ENCODE results near the gene SULT2B1.

- no peak for TF ChIP-seq ZNF274 (IDR thresholded peaks at IDR 0.05; ENCODE audit: low read depth, low read length)
- peak; percentile 14 for TF ChIP-seq YY1 (IDR thresholded peaks at IDR 0.05; ENCODE audit: insufficient read depth, insufficient read length)
Measured at GRCh38 chr19:48618916-48619691, 67.1 kb downstream of the SULT2B1 start, which contains the start of the genes RPL18 and SPHK2.
